A375 (cell line): ENCODE measurements around the gene CCDC142. TPM values are rescaled to one million over a fixed set of nuclear protein-coding genes. Genes with fewer than 3 reads are reported as not detected.

Source experiments
- total RNA-seq: library from RNA; depleted of rRNA; stranded (reverse); fragments of >200 nt; shearing (Covaris generic); gene quantifications from 2 replicates; pipeline ENCODE4 v1.2.3, GENCODE V29; 2014; rRNA removed

The CCDC142 gene
- total RNA-seq, 1 experiment from 2014 or later, result 18.6 TPM

Other genes with a start within 250 kb of the CCDC142 start
- 0.16 TPM in 1 of 2 replicates, not detected in the other for gene SLC4A5, start 139.6 kb downstream of the CCDC142 start, total RNA-seq
- gene DCTN1, start 102.7 kb downstream of the CCDC142 start, total RNA-seq, result 78.8 and 83.3 TPM in 2 replicates
- 5.5 and 8.5 TPM in 2 replicates for gene C2orf81, start 61.4 kb downstream of the CCDC142 start, total RNA-seq
- gene WDR54, start 61.3 kb downstream of the CCDC142 start, total RNA-seq, result 119 and 142 TPM in 2 replicates
- gene RTKN, start 41.1 kb downstream of the CCDC142 start, total RNA-seq, result 27.1 and 30.5 TPM in 2 replicates
- 30.3 and 40.9 TPM in 2 replicates for gene INO80B, start 27.9 kb downstream of the CCDC142 start, total RNA-seq
- 72.6 and 93.6 TPM in 2 replicates for gene WBP1, start 24.6 kb downstream of the CCDC142 start, total RNA-seq
- 64.9 and 65.6 TPM in 2 replicates for gene MOGS, start 17.6 kb downstream of the CCDC142 start, total RNA-seq
- 95.8 and 110 TPM in 2 replicates for gene MRPL53, start 10.3 kb downstream of the CCDC142 start, total RNA-seq
- 33.5 and 57.6 TPM in 2 replicates for gene TTC31, start 83 bp upstream of the CCDC142 start, total RNA-seq
- gene LBX2, start 16.6 kb upstream of the CCDC142 start, total RNA-seq, result 16.3 and 18.1 TPM in 2 replicates
- gene PCGF1, start 24.7 kb upstream of the CCDC142 start, total RNA-seq, result 28.8 and 29.3 TPM in 2 replicates
- gene TLX2, start 31.5 kb upstream of the CCDC142 start, total RNA-seq, result 1.8 and 2.8 TPM in 2 replicates
- gene DQX1, start 43.2 kb upstream of the CCDC142 start, total RNA-seq, result not detected in 2 replicates
- 161 and 168 TPM in 2 replicates for gene AUP1, start 46.7 kb upstream of the CCDC142 start, total RNA-seq
- 50.9 and 52.6 TPM in 2 replicates for gene HTRA2, start 46.9 kb upstream of the CCDC142 start, total RNA-seq
- gene LOXL3, start 70.9 kb upstream of the CCDC142 start, total RNA-seq, result 158 and 171 TPM in 2 replicates
- gene DOK1, start 71.7 kb upstream of the CCDC142 start, total RNA-seq, result 11.1 and 11.5 TPM in 2 replicates
- 0.24 TPM in 1 of 2 replicates, not detected in the other for gene M1AP, start 165.3 kb upstream of the CCDC142 start, total RNA-seq
- 4.7 and 11.9 TPM in 2 replicates for gene SEMA4F, start 171.2 kb upstream of the CCDC142 start, total RNA-seq